Measurements from ENCODE around the gene BACH2. TPM values are rescaled to one million over a fixed set of nuclear protein-coding genes. Genes with fewer than 3 reads are reported as not detected.
A peak's percentile ranks its signal among the peaks of the same experiment; 100 is the strongest.

The BACH2 gene
- total RNA-seq, 2 experiments from 2014 or later = 157 to 170 TPM

GRCh38 chr6:90195094-90195829 lies 101.4 kb downstream of the BACH2 start:
- peak overlapping the region in 1 of 2 donors; percentile 31 for H3K27ac ChIP-seq (ENCODE audit: low read depth in 1 of 2, low read length in 2 of 2)
- peaks cover 0 to 8% of the 10 kb centered on the region in 2 experiments for H3K9me3 ChIP-seq (ENCODE audit: control insufficient read depth in 1 of 2, insufficient read depth in 1 of 2, low read length in 2 of 2)
- Mint-ChIP-seq H3K27me3 (no peaks in the 10 kb centered on the region), H3K9me3 (no peaks in the 10 kb centered on the region), H3K27ac (peak overlapping the region; percentile 99), H3K4me1 (ENCODE audit: low read depth) (peaks cover 90% of the 10 kb centered on the region), H3K36me3 (ENCODE audit: low read depth) (peaks cover 52% of the 10 kb centered on the region), H3K4me3 (peak overlapping the region; percentile 18)
- intact Hi-C loops (cut with DNase I, micrococcal nuclease) = loop anchor here in 1 of 2 experiments (2.0 kb wide), 1 partner anchor 14 kb away; no protein-coding TSS in a partner anchor
- H3K4me3 ChIP-seq (ENCODE audit: low read length) = no peak overlapping the region
- no peak for TF ChIP-seq CTCF (IDR thresholded peaks at IDR 0.05)
- ATAC-seq (ENCODE audit: poor library complexity) (no peak), DNase-seq (no peak)
- ChIA-PET POLR2A (interaction anchor here (1.0 to 2.1 kb wide), 2 partner anchors 9 to 89 kb away, joined by 4 to 7 read pairs; no protein-coding TSS in a partner anchor), CTCF (interaction anchor here (1.0 kb wide), 1 partner anchor 55 kb away, joined by 3 read pairs; no protein-coding TSS in a partner anchor)
- peaks cover 10% of the 10 kb centered on the region for H3K36me3 ChIP-seq (ENCODE audit: insufficient read depth, low read length)
- peaks cover 23% of the 10 kb centered on the region for H3K4me1 ChIP-seq (ENCODE audit: insufficient read depth, low read length)
- H3K27me3 ChIP-seq (ENCODE audit: control insufficient read depth in 1 of 2, insufficient read depth in 2 of 2, low read length in 2 of 2) = no peaks in the 10 kb centered on the region

GRCh38 chr6:90194371-90194841 lies 102.2 kb downstream of the BACH2 start:
- Mint-ChIP-seq H3K9me3 (no peaks in the 10 kb centered on the region), H3K27ac (peak overlapping the region; percentile 99), H3K4me1 (ENCODE audit: low read depth) (peaks cover 90% of the 10 kb centered on the region), H3K36me3 (ENCODE audit: low read depth) (peaks cover 43% of the 10 kb centered on the region), H3K27me3 (no peaks in the 10 kb centered on the region), H3K4me3 (peak overlapping the region; percentile 55)
- H3K4me1 ChIP-seq (ENCODE audit: insufficient read depth, low read length) = peaks cover 27% of the 10 kb centered on the region
- H3K4me3 ChIP-seq (ENCODE audit: low read length) = no peak overlapping the region
- CTCF ChIA-PET = interaction anchor here (1.0 kb wide), 1 partner anchor 55 kb away, joined by 3 read pairs; no protein-coding TSS in a partner anchor
- H3K27ac ChIP-seq (ENCODE audit: low read depth in 1 of 2, low read length in 2 of 2) = peak overlapping the region in 1 of 2 donors; percentile 24
- no peaks in the 10 kb centered on the region for H3K27me3 ChIP-seq (ENCODE audit: control insufficient read depth in 1 of 2, insufficient read depth in 2 of 2, low read length in 2 of 2)
- peaks cover 0 to 8% of the 10 kb centered on the region in 2 experiments for H3K9me3 ChIP-seq (ENCODE audit: control insufficient read depth in 1 of 2, insufficient read depth in 1 of 2, low read length in 2 of 2)
- H3K36me3 ChIP-seq (ENCODE audit: insufficient read depth, low read length) = peaks cover 10% of the 10 kb centered on the region
- POLR2A ChIA-PET = interaction anchor here (0.6 to 2.1 kb wide), 4 partner anchors 10 to 90 kb away, joined by 3 to 7 read pairs (median 4); no protein-coding TSS in a partner anchor
- intact Hi-C loops (cut with DNase I, micrococcal nuclease) = loop anchor here in 1 of 2 experiments (2.0 to 5.0 kb wide), 3 partner anchors 14 to 38 kb away; no protein-coding TSS in a partner anchor
- ATAC-seq (ENCODE audit: poor library complexity) (peak; percentile 51), DNase-seq (peak in 2 of 14 experiments; percentile 13 to 42)
- TF ChIP-seq CTCF (IDR thresholded peaks at IDR 0.05) = no peak

DNA sequence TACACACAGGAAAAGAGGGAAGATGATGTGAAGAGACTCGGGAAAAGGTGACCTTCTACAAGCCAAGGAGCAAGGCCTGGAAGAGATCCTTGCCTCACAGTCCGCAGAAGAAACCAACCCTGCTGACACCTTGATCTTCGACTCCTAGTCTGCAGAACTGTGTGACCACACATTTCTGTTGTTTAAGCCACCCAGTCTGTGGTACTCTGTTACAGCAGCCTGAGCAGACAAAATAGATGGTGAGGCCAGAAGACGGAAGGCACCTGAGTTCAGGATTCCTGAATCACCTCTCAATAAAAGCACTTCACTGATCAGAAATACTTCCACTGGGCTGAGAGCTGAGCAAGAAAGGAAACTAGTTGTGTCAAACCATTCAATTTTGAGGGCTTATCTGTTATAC lies 103.3 kb downstream of the BACH2 start:
- TF ChIP-seq CTCF (IDR thresholded peaks at IDR 0.05) = no peak
- CTCF ChIA-PET = no interaction called here
- Histone ChIP-seq H3K27ac (ENCODE audit: low read depth in 1 of 2, low read length in 2 of 2) (no peak overlapping the region), H3K27me3 (ENCODE audit: control insufficient read depth in 1 of 2, insufficient read depth in 2 of 2, low read length in 2 of 2) (no peaks in the 10 kb centered on the region), H3K4me1 (ENCODE audit: insufficient read depth, low read length) (peaks cover 27% of the 10 kb centered on the region), H3K9me3 (ENCODE audit: control insufficient read depth in 1 of 2, insufficient read depth in 1 of 2, low read length in 2 of 2) (peaks cover 0 to 8% of the 10 kb centered on the region in 2 experiments), H3K36me3 (ENCODE audit: insufficient read depth, low read length) (peaks cover 6% of the 10 kb centered on the region), H3K4me3 (ENCODE audit: low read length) (no peak overlapping the region)
- Mint-ChIP-seq H3K9me3 (no peaks in the 10 kb centered on the region), H3K4me3 (peak overlapping the region; percentile 77), H3K36me3 (ENCODE audit: low read depth) (peaks cover 33% of the 10 kb centered on the region), H3K4me1 (ENCODE audit: low read depth) (peaks cover 90% of the 10 kb centered on the region), H3K27ac (peak overlapping the region; percentile 99), H3K27me3 (no peaks in the 10 kb centered on the region)
- intact Hi-C loops (cut with DNase I, micrococcal nuclease) = loop anchor here in 1 of 2 experiments (5.0 kb wide), 2 partner anchors 36 to 39 kb away; no protein-coding TSS in a partner anchor
- POLR2A ChIA-PET = interaction anchor here (2.1 kb wide), 1 partner anchor 11 kb away, joined by 7 read pairs; no protein-coding TSS in a partner anchor
- no peak for DNase-seq
- peak; percentile 42 for ATAC-seq (ENCODE audit: poor library complexity)
